Stimulated activated CD8-positive, alpha-beta memory T cell treated with anti-CD3 and anti-CD28 coated beads, Interleukin-4, amount 100 ng/mL, for 4 hours (primary cell): Measurements from ENCODE around the gene TUBGCP6.

ENCODE experiments used
- DNase-seq, 2 donors: peaks; one replicate each; pipeline ENCODE4 v3.0.0-alpha.2; 2020; ENCODE audit warnings: low read depth in 2 of 2, low spot score in 1 of 2

The TUBGCP6 gene

GRCh38 chr22:50183141-50183971, 61.5 kb downstream of the TUBGCP6 start:
- no peak for DNase-seq

GRCh38 chr22:50182176-50183081, 62.4 kb downstream of the TUBGCP6 start:
- DNase-seq = no peak

- no peak for DNase-seq
Measured at GRCh38 chr22:50180727-50181521, 63.9 kb downstream of the TUBGCP6 start.

- DNase-seq = no peak
Measured at GRCh38 chr22:50179937-50180726, 64.7 kb downstream of the TUBGCP6 start.

- DNase-seq = no peak
Measured at GRCh38 chr22:50178871-50179869, 65.7 kb downstream of the TUBGCP6 start.

- no peak for DNase-seq
Measured at GRCh38 chr22:50178471-50178864, 66.4 kb downstream of the TUBGCP6 start.

GRCh38 chr22:50177537-50178470, 67.0 kb downstream of the TUBGCP6 start:
- no peak for DNase-seq

- no peak for DNase-seq
Measured at GRCh38 chr22:50176850-50177536, 67.8 kb downstream of the TUBGCP6 start.

GRCh38 chr22:50175921-50176849, 68.6 kb downstream of the TUBGCP6 start:
- no peak for DNase-seq

GRCh38 chr22:50175191-50175461, 69.7 kb downstream of the TUBGCP6 start:
- DNase-seq = no peak

- no peak for DNase-seq
Measured at GRCh38 chr22:50174382-50175190, 70.2 kb downstream of the TUBGCP6 start.

- DNase-seq = no peak
Measured at GRCh38 chr22:50173983-50174355, 70.9 kb downstream of the TUBGCP6 start.

GRCh38 chr22:50173311-50173982, 71.4 kb downstream of the TUBGCP6 start:
- DNase-seq = no peak

GRCh38 chr22:50171965-50172421, 72.8 kb downstream of the TUBGCP6 start:
- no peak for DNase-seq

GRCh38 chr22:50171319-50171964, 73.4 kb downstream of the TUBGCP6 start:
- DNase-seq = no peak
